HPDE6-E6E7 (cell line): ENCODE results near the gene DDX19B.
A peak's percentile ranks its signal among the peaks of the same experiment; 100 is the strongest.
"Not testable (repeated sequence)": the region's sequence is repeated elsewhere in the genome, so short reads cannot be mapped to it uniquely, and the experiment has no call there.

ENCODE experiments used
- DNase-seq: peaks from one replicate; pipeline ENCODE4 v3.0.0; 2011; ENCODE audit warnings: missing footprints; ENCODE audit errors: extremely low spot score

DDX19B gene

GRCh38 chr16:70298988-70299938 is at the start of gene DDX19B:
DDX19B (plus strand) TSS chr16:70299186; CDS start chr16:70299298, 112 bp downstream.
- peak; percentile 59 for DNase-seq

- not testable (repeated sequence) for DNase-seq
These were observed 49.3 kb upstream of the DDX19B start for GRCh38 chr16:70249697-70250096.

GRCh38 chr16:70250748-70251628 is 48.0 kb upstream of the DDX19B start:
- peak; percentile 52 for DNase-seq

GRCh38 chr16:70251629-70252354 is 47.2 kb upstream of the DDX19B start, which contains the start of gene EXOSC6:
EXOSC6 (minus strand) TSS chr16:70251940; CDS start chr16:70251900, 40 bp downstream.
- DNase-seq = peak; percentile 98

- DNase-seq = no peak
These were observed 46.5 kb upstream of the DDX19B start for GRCh38 chr16:70252355-70252988.

GRCh38 chr16:70253291-70254106 is 45.5 kb upstream of the DDX19B start:
- DNase-seq = no peak

- DNase-seq = no peak
These were observed 44.6 kb upstream of the DDX19B start for GRCh38 chr16:70254180-70254964.

- no peak for DNase-seq
These were observed 44.1 kb upstream of the DDX19B start for GRCh38 chr16:70254965-70255286.

GRCh38 chr16:70255574-70255973 is 43.4 kb upstream of the DDX19B start:
- no peak for DNase-seq

- no peak for DNase-seq
These were observed 41.6 kb upstream of the DDX19B start for GRCh38 chr16:70257391-70257790.

- no peak for DNase-seq
These were observed 40.9 kb upstream of the DDX19B start for GRCh38 chr16:70258065-70258464.

GRCh38 chr16:70258946-70259345 is 40.0 kb upstream of the DDX19B start:
- no peak for DNase-seq

GRCh38 chr16:70259903-70260302 is 39.1 kb upstream of the DDX19B start:
- DNase-seq = not testable (repeated sequence)

- DNase-seq = no peak
These were observed 31.5 kb upstream of the DDX19B start for GRCh38 chr16:70267516-70267915.

GRCh38 chr16:70267922-70268321 is 31.1 kb upstream of the DDX19B start:
- not testable (repeated sequence) for DNase-seq

- no peak for DNase-seq
These were observed 29.5 kb upstream of the DDX19B start for GRCh38 chr16:70269471-70269870.

GRCh38 chr16:70270176-70270575 is 28.8 kb upstream of the DDX19B start:
- DNase-seq = no peak

- DNase-seq = no peak
These were observed 27.3 kb upstream of the DDX19B start for GRCh38 chr16:70271696-70272095.

- DNase-seq = no peak
These were observed 22.6 kb upstream of the DDX19B start for GRCh38 chr16:70276392-70276791.
